WERI-Rb-1 (cell line): ENCODE data around the gene PRM3.

Experiments used
- DNase-seq: peaks from one replicate; pipeline ENCODE4 v3.0.0-alpha.2; 2020
- H3K27ac ChIP-seq: fragments of 250-450 bp; sonication (Bioruptor Pico); 2 replicates; pipeline ENCODE4 v1.5.1; 2020; ENCODE audit warnings: mild to moderate bottlenecking, moderate library complexity
- H3K27me3 ChIP-seq: fragments of 250-450 bp; sonication (Bioruptor Pico); 2 replicates; pipeline ENCODE4 v1.5.1; 2021; ENCODE audit warnings: mild to moderate bottlenecking, low read depth, moderate library complexity; ENCODE audit not compliant: insufficient read depth, severe bottlenecking
- H3K36me3 ChIP-seq: fragments of 250-450 bp; sonication (Bioruptor Pico); 2 replicates; pipeline ENCODE4 v1.5.1; 2020; ENCODE audit warnings: mild to moderate bottlenecking, moderate library complexity
- H3K4me3 ChIP-seq: 2 replicates; pipeline ENCODE4 v1.5.1; 2011; ENCODE audit warnings: low read depth, mild to moderate bottlenecking, control low read depth, low read length
- H3K9me3 ChIP-seq: fragments of 250-450 bp; sonication (Bioruptor Pico); 2 replicates; pipeline ENCODE4 v1.5.1; 2021; ENCODE audit warnings: mild to moderate bottlenecking, moderate library complexity; ENCODE audit not compliant: severe bottlenecking
- TF ChIP-seq, protein P1 (sequence below): IDR thresholded peaks from 2 replicates; pipeline ENCODE4 v1.5.1; 2011; ENCODE audit warnings: low read depth, mild to moderate bottlenecking, control low read depth, inconsistent platforms, low read length

Gene PRM3

DNA sequence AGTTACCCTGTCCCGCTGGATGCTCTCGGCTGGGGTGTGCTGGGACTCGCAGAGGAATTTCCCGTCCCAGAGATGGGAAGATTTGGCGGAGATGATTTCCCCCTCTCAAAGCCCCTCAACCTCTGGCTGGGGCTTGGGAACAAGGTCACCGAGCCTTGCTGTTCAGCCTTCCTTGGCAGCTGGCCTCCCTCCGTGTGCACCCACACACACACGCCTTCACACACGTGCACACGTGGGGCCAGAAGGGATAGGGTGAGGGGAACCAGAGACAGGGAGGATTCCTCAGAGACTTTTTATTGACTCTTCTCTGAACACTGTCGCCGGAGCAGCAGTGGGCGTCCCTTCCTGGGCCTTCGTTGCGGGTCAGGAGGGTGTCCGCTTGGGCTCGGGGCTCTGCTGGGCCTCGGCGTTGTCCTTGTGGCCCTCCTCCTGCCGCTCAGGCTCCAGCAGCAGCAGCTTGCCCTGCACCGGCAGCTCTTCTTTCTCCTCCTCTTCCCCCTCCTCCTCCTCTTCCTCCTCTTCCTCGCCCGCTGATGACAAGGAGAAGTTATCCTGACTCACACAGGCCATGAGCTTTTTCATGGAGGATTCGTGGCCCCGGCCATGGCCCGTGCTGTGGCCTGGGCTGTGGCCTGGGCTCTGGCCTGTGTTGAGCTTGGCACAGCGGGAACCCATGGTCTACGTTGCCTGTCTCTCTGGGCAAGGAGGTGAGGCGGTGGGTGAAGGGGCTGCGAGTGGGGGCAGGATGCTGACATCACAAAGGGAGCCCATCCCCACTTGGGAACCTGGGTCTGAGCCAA is at the start of gene PRM3:
Gene PRM3 (minus strand): TSS at position 709 of the 800 bp plus-strand sequence. CDS start 34 bp downstream, at position 675.
- DNase-seq = no peak
- no peaks in the 10 kb centered on the region for H3K27me3 ChIP-seq
- H3K36me3 ChIP-seq = no peaks in the 10 kb centered on the region
- H3K9me3 ChIP-seq = no peaks in the 10 kb centered on the region
- no peak within 1 kb of the TSS for H3K27ac ChIP-seq
- H3K4me3 ChIP-seq = no peak within 1 kb of the TSS
- TF ChIP-seq, protein P1, sequence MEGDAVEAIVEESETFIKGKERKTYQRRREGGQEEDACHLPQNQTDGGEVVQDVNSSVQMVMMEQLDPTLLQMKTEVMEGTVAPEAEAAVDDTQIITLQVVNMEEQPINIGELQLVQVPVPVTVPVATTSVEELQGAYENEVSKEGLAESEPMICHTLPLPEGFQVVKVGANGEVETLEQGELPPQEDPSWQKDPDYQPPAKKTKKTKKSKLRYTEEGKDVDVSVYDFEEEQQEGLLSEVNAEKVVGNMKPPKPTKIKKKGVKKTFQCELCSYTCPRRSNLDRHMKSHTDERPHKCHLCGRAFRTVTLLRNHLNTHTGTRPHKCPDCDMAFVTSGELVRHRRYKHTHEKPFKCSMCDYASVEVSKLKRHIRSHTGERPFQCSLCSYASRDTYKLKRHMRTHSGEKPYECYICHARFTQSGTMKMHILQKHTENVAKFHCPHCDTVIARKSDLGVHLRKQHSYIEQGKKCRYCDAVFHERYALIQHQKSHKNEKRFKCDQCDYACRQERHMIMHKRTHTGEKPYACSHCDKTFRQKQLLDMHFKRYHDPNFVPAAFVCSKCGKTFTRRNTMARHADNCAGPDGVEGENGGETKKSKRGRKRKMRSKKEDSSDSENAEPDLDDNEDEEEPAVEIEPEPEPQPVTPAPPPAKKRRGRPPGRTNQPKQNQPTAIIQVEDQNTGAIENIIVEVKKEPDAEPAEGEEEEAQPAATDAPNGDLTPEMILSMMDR = no peak

- Histone ChIP-seq H3K27me3 (no peaks in the 10 kb centered on the region), H3K27ac (no peak overlapping the region), H3K9me3 (no peaks in the 10 kb centered on the region), H3K36me3 (no peaks in the 10 kb centered on the region), H3K4me3 (no peak overlapping the region)
- no peak for DNase-seq
- TF ChIP-seq, protein P1 = no peak
These were observed 49.4 kb upstream of the PRM3 start for GRCh38 chr16:11322823-11323222.

- Histone ChIP-seq H3K9me3 (no peaks in the 10 kb centered on the region), H3K27ac (no peak overlapping the region), H3K36me3 (no peaks in the 10 kb centered on the region), H3K27me3 (no peaks in the 10 kb centered on the region), H3K4me3 (no peak overlapping the region)
- TF ChIP-seq, protein P1 = no peak
- DNase-seq = no peak
These were observed 48.2 kb upstream of the PRM3 start for GRCh38 chr16:11321662-11322061.

GRCh38 chr16:11320170-11320569 is 46.7 kb upstream of the PRM3 start:
- TF ChIP-seq, protein P1 = no peak

DNA sequence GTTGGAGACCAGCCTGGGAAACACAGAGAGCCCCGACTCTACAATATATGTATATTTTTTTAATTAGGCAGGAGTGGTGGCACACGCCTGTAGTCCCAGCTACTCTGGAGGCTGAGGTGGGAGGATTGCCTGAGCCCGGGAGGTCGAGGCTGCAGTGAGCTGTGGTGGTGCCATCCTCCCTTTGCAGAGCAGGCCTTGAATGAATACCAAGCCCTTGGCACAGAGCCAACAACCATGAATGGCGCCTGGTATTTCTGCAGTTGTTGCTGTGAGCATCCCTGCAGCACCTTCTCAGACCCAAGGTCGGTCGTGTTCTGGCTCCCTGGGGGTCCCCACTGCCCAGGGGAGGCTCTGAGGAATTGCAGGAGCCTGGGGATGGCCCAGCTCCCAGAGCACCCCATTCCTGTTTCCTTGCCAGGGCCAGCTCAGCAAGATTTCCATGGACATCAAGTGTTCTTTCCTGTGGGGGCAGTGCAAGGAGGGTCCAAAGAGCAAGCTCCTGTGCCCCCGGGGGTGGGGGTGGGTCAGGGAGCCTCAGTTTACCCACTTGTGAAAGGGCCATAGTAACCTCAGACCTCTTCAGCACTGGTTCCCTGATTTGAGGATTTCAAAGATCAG is 46.2 kb upstream of the PRM3 start:
- no peak for DNase-seq
- no peak overlapping the region for H3K4me3 ChIP-seq
- H3K9me3 ChIP-seq = no peaks in the 10 kb centered on the region
- TF ChIP-seq, protein P1 = no peak
- H3K27me3 ChIP-seq = no peaks in the 10 kb centered on the region
- no peak overlapping the region for H3K27ac ChIP-seq
- H3K36me3 ChIP-seq = no peaks in the 10 kb centered on the region

More at GRCh38 chr16:11320170-11320569, 46.7 kb upstream of the PRM3 start:
- Histone ChIP-seq H3K4me3 (no peak overlapping the region), H3K27me3 (no peaks in the 10 kb centered on the region), H3K36me3 (no peaks in the 10 kb centered on the region), H3K9me3 (no peaks in the 10 kb centered on the region), H3K27ac (no peak overlapping the region)
- DNase-seq = peak; percentile 73
